Kidney (tissue), 14 donors: ENCODE results near the gene PCNX3. TPM values are rescaled to one million over a fixed set of nuclear protein-coding genes. Genes with fewer than 3 reads are reported as not detected.

Experiments used
- DNase-seq, 5 donors: peaks; one replicate each; pipeline ENCODE4 v3.0.0-alpha.2; 2013 to 2020
- FAIRE-seq: peaks from 2 replicates; lab custom pipeline; 2012; peaks lifted over from hg19 to GRCh38; lab: Jason Lieb, UNC
- H3K27ac ChIP-seq, 2 donors: one replicate each; pipeline ENCODE4 v1.7.0; 2013; ENCODE audit warnings: low read depth in 2 of 2, low read length in 2 of 2, inconsistent platforms in 1 of 2
- H3K27me3 ChIP-seq: one replicate; pipeline ENCODE4 v1.7.1; 2013; ENCODE audit warnings: low read length, inconsistent platforms; ENCODE audit not compliant: control insufficient read depth, insufficient read depth
- H3K36me3 ChIP-seq, 3 donors: one replicate each; pipeline versions ENCODE4 v1.7.0 to v1.7.1; 2013; ENCODE audit warnings: low read length in 3 of 3, control low read depth in 1 of 3, inconsistent platforms in 1 of 3; ENCODE audit not compliant: insufficient read depth in 3 of 3, control insufficient read depth in 2 of 3
- H3K4me1 ChIP-seq, 3 donors: one replicate each; pipeline versions ENCODE4 v1.7.0 to v1.7.1; 2013; ENCODE audit warnings: low read length in 3 of 3, inconsistent platforms in 1 of 3, low read depth in 1 of 3; ENCODE audit not compliant: control insufficient read depth in 2 of 3, insufficient read depth in 2 of 3
- H3K4me3 ChIP-seq, 3 donors: one replicate each; pipeline versions ENCODE4 v1.7.0 to v1.8.1; 2013; ENCODE audit warnings: low read length in 3 of 3, control low read depth in 1 of 3, inconsistent platforms in 1 of 3
- H3K9ac ChIP-seq, 3 donors: one replicate each; pipeline versions ENCODE4 v1.7.0 to v1.7.1; 2013; ENCODE audit warnings: low read length in 3 of 3, control low read depth in 1 of 3, inconsistent platforms in 1 of 3
- H3K9me3 ChIP-seq, 3 donors: one replicate each; pipeline versions ENCODE4 v1.7.0 to v1.7.1; 2013; ENCODE audit warnings: low read length in 3 of 3, control low read depth in 1 of 3, inconsistent platforms in 1 of 3; ENCODE audit not compliant: control insufficient read depth in 2 of 3, insufficient read depth in 1 of 3
- intact Hi-C: fragments of 100-400 bp; cut with DNase I; formaldehyde crosslinking; loops from one replicate; pipeline ENCODE4 v1.11.1; 2022
- polyA plus RNA-seq: library from polyadenylated mRNA; stranded (reverse); fragments of 350-450 nt; fragmentation: Illumina TruSeq; extraction: RNeasy Lipid Tissue Mini Kit (QIAGEN cat#74804); gene quantifications from one replicate; pipeline ENCODE4 v1.2.3, GENCODE V29; 2014; ENCODE audit warnings: low read depth, low replicate concordance; ENCODE audit not compliant: insufficient read depth
- total RNA-seq: library from RNA; stranded (reverse); fragmentation: NEBNext Ultra II Directional; extraction: Animal tissue kit (Norgen Biotek cat#: 25700); gene quantifications from one replicate; pipeline ENCODE4 v1.2.1, GENCODE V29; 2021
- TF ChIP-seq, protein P1 (sequence below): IDR thresholded peaks from 3 replicates; pipeline ENCODE4 v1.5.1; 2012; ENCODE audit warnings: mild to moderate bottlenecking, moderate library complexity, borderline replicate concordance; ENCODE audit not compliant: insufficient read depth; ENCODE audit errors: extremely low read depth
- donor health status: control.
- donor health status: control.
- donor health status: control.
- donor health status: control.
- donor health status: control.
- donor health status: DM: yes; HTN: yes; CAD: no.
- donor health status: Normal renal cell carcinoma (clear cell type).

Gene PCNX3
- total and polyA plus RNA-seq, 2 donors from 2014 or later: 13.6 to 44.4 TPM

DNA sequence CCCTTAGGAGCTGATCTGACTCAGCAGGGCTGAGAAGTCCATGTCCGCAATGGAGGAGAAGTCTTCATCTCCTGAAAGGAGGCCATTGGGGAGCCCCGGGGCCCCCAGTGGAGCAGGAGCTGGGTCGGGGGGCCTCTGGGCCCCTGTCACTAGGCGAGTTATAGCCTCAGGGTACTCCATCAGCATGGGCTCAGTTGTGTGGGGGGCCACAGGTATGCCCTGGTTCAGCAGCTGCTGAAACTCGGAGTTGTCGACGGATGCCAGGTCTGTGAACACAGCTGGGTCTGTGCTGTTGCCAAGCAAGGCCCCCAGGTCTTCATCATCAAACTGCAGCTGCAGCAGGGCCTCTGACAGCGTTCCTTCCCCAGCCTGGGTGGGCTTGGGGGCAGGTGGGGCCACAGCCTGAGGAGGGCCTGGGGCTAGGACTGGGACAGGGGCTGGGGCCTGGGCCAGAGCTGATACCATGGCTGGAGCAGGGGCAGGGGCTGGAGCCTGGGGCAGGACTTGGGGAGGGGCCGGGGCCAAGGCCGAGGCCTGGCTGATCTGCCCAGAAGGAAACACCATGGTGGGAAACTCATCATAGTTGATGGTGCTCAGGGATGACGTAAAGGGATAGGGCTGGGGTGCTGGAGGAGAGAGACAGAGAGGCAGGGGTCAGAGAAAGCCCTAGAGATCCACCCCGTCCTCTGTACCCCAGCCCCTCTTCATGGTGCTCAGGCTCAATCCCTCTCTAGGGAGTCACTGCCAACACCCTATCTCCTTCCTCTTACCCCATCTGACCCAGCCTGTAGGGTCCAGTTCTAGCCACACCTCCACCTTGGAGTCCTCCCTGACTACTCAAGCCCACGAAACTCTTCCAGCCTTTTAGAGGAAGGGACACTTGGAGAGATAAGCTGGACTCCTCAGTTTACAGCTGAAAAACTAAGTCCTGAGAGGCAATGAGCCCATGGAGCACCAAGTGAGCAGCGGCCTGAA is 39.1 kb downstream of the PCNX3 start:
- Histone ChIP-seq H3K9me3 (no peaks in the 10 kb centered on the region), H3K4me1 (peaks cover 10 to 30% (median 28%) of the 10 kb centered on the region in 3 donors), H3K27me3 (no peaks in the 10 kb centered on the region), H3K9ac (no peak overlapping the region), H3K4me3 (no peak overlapping the region), H3K27ac (no peak overlapping the region), H3K36me3 (peaks cover 0 to 48% (median 43%) of the 10 kb centered on the region in 3 donors)
- TF ChIP-seq, protein P1, sequence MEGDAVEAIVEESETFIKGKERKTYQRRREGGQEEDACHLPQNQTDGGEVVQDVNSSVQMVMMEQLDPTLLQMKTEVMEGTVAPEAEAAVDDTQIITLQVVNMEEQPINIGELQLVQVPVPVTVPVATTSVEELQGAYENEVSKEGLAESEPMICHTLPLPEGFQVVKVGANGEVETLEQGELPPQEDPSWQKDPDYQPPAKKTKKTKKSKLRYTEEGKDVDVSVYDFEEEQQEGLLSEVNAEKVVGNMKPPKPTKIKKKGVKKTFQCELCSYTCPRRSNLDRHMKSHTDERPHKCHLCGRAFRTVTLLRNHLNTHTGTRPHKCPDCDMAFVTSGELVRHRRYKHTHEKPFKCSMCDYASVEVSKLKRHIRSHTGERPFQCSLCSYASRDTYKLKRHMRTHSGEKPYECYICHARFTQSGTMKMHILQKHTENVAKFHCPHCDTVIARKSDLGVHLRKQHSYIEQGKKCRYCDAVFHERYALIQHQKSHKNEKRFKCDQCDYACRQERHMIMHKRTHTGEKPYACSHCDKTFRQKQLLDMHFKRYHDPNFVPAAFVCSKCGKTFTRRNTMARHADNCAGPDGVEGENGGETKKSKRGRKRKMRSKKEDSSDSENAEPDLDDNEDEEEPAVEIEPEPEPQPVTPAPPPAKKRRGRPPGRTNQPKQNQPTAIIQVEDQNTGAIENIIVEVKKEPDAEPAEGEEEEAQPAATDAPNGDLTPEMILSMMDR: no peak
- peak in 2 of 5 donors; percentile 52 to 79 for DNase-seq
- intact Hi-C loops: no loop called here
- FAIRE-seq: no peak

DNA sequence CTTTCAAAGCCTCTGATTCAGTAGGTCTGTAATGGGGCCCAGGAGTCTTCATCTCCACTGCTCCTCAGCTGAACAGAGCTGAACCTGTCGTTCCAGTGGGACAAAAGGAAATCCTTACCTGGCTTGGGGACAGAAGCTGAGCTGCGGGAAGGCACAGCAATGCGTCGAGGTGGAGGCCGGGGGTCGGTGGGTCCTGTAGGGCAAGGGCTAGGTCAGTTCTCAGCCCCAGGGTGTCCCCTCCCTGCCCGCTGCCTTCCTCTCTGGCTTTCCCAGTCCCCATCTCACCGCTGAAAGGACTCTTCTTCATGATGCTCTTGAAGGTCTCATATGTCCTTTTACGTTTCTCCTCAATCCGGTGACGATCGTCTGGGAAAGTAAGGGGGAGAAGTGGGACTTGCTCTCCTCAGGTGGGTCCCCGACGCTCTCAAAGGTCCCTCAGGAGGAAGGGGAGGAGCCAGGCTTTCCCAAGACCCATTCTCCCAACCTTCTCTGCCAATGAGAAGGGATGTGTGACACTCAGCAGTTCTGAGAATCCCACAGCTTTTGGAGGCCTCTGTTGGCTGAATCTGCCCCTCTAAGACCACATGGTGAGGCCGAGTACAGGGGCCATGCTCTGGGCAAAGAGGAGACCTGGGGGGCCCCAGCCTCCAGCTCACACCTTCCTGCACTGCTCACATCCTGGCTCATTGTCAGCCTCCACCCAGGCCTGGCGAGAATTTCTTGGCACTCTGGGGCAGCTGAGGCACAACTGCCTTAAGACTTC is 40.2 kb downstream of the PCNX3 start:
- H3K4me1 ChIP-seq: peaks cover 10 to 28% (median 28%) of the 10 kb centered on the region in 3 donors
- peaks cover 0 to 55% (median 51%) of the 10 kb centered on the region in 3 donors for H3K36me3 ChIP-seq
- no peaks in the 10 kb centered on the region for H3K9me3 ChIP-seq
- TF ChIP-seq, protein P1: no peak
- peak in 1 of 5 donors; percentile 59 for DNase-seq
- intact Hi-C loops: no loop called here
- no peak overlapping the region for H3K27ac ChIP-seq
- no peak overlapping the region for H3K9ac ChIP-seq
- no peak for FAIRE-seq
- H3K27me3 ChIP-seq: no peaks in the 10 kb centered on the region
- no peak overlapping the region for H3K4me3 ChIP-seq

DNA sequence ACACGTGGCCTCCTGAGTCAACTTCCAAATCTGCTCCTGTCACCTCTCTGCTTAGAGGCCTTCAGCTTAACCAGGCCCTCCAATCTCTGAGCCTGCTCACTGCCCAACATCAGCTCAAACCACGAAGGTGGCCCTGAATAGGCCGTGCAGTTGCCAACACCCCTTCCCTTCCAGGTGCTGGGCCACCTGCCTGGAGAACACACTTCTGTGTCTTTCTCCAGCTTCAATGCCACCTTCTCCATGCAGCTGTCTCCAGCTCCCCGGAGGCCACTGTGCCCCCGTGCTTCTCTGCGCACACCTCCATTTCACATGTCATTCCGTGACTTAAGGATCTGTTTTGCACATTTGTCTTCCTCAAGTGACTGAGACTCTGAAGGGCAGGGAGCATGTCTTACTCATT is 41.9 kb downstream of the PCNX3 start:
- H3K9me3 ChIP-seq: no peaks in the 10 kb centered on the region
- TF ChIP-seq, protein P1: no peak
- H3K27ac ChIP-seq: no peak overlapping the region
- H3K27me3 ChIP-seq: no peaks in the 10 kb centered on the region
- no peak overlapping the region for H3K9ac ChIP-seq
- DNase-seq (peak in 1 of 5 donors; percentile 61), FAIRE-seq (no peak)
- H3K4me1 ChIP-seq: peaks cover 8 to 22% (median 21%) of the 10 kb centered on the region in 3 donors
- H3K4me3 ChIP-seq: no peak overlapping the region
- intact Hi-C loops: no loop called here
- peaks cover 0 to 62% (median 53%) of the 10 kb centered on the region in 3 donors for H3K36me3 ChIP-seq
